GM18907 (cell line): ENCODE measurements around the gene TOM1L2.

ENCODE experiments used
- ATAC-seq: cut with Tn5 transposase; IDR thresholded peaks from one replicate; pipeline ENCODE4 v1.9.1; 2021; ENCODE audit warnings: mild to moderate bottlenecking, moderate library complexity; ENCODE audit not compliant: unreplicated experiment

TOM1L2 gene

GRCh38 chr17:17851103-17852002 is 120.8 kb downstream of the TOM1L2 start:
- no peak for ATAC-seq

- ATAC-seq, result no peak
These were observed 122.3 kb downstream of the TOM1L2 start for GRCh38 chr17:17849845-17850373.

- ATAC-seq, result no peak
These were observed 122.9 kb downstream of the TOM1L2 start for GRCh38 chr17:17849147-17849820.

DNA sequence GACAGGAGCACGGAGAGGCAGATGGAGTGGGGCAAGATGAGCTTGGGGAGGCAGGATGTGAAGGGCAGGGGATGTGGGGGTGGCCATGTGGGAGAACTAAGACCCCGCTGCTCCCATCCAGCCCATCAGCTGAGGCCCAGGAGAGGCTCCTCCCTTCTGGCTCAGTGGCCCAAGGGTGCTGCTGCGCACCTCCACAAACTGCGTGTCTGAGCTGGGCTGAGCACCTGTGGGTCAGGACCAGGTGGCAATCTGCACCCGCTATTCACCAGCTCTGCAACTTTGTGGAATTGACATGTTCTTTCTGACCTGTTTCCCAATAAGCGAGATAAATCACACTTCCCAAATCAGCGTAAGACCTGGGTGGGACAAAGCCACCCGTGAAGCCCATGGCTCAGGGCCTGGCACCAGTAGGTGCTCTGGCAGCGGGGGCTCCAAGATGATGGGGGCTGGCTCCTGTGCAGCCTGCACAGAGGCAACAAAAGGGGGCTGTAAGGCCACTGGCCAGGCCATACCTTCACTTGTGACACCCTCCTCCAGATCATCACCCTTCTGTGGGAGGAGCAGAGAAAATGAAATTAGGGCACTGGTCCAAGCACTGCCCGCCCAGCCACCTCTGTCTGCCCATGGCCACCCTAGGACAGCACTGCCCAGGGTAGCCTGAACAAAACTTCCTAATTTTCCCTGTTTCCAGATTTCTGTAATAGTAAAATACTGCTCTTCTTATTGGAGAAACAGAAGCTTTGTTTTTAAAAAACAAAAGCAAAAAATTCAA is 123.7 kb downstream of the TOM1L2 start:
- ATAC-seq, result no peak

DNA sequence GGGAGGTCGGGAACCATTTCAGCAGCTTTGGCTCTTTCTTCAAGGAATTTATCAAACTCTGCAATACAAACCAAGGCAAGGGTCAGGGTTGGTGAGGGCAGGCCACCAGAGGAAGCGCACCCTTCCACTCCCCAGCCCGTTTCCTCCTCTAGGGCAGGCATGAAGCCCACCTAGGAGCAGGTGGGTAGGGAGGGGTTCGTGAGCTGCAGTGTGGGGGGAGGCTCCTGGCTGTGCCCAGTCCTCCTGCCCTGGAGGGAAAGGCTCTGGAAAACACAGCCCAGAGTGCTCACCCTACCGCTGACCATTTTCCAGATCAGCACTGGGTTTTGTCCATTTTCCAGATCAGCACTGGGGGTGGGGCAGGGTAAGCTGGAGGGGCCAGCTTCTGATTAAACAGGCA is 124.5 kb downstream of the TOM1L2 start:
- ATAC-seq, result no peak

DNA sequence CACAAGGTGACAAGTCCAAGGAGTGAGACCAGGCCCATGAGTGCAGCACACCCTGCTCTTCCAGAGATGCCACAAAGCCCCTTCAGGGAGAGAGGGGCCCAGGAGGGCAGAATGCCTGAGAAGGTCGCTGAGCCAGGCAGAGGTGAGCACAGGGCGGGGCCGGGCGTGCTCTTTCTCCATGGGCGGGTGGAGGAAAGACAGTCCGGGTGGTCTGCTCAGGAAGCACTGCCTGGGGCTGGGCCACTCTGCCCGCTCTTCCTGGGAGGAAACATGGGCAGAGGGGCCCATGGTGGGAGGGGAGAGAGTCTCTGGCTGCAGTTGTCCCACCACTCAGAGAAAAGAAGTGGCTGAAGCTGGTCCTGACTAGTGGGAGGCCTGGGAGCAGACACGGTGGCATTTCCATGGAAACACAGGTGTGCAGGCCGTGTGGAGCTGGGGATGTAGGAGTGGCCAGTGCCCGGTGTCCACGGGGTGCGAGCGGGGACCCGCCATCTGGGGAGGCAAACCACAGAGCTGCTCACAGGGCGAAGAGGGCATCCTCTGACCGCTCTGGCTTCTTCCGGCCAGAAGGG is 125.0 kb downstream of the TOM1L2 start:
- ATAC-seq, result no peak

GRCh38 chr17:17846645-17847044 is 125.6 kb downstream of the TOM1L2 start:
- no peak for ATAC-seq

- no peak for ATAC-seq
These were observed 126.2 kb downstream of the TOM1L2 start for GRCh38 chr17:17846003-17846402.

GRCh38 chr17:17845046-17845775 is 127.0 kb downstream of the TOM1L2 start:
- ATAC-seq, result no peak

- ATAC-seq, result no peak
These were observed 127.7 kb downstream of the TOM1L2 start for GRCh38 chr17:17844500-17844899.

DNA sequence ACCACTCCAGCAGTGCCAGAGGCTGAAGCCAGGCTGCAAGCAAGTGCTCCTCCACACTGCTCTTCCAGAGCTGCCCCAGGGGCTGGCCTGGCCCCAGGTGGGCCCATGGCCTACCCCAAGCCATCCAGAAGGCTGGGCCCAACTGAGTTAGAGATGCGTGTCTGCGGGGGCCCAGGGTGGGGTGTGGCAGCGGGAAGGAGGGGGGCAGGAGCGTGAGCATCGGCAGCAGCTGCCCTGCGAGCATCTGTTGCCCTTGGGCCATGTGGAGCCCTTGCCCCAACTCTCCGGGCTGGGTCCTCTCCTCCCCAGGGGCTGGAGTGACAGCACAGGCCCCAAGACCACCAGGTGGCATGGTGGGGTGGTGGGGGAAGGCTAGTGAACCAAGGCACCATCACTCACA is 128.1 kb downstream of the TOM1L2 start:
- ATAC-seq, result no peak

- ATAC-seq, result no peak
These were observed 129.1 kb downstream of the TOM1L2 start for GRCh38 chr17:17843096-17843495.

- ATAC-seq, result no peak
These were observed 129.9 kb downstream of the TOM1L2 start for GRCh38 chr17:17842111-17842876.

GRCh38 chr17:17841601-17842025 is 130.6 kb downstream of the TOM1L2 start:
- no peak for ATAC-seq

DNA sequence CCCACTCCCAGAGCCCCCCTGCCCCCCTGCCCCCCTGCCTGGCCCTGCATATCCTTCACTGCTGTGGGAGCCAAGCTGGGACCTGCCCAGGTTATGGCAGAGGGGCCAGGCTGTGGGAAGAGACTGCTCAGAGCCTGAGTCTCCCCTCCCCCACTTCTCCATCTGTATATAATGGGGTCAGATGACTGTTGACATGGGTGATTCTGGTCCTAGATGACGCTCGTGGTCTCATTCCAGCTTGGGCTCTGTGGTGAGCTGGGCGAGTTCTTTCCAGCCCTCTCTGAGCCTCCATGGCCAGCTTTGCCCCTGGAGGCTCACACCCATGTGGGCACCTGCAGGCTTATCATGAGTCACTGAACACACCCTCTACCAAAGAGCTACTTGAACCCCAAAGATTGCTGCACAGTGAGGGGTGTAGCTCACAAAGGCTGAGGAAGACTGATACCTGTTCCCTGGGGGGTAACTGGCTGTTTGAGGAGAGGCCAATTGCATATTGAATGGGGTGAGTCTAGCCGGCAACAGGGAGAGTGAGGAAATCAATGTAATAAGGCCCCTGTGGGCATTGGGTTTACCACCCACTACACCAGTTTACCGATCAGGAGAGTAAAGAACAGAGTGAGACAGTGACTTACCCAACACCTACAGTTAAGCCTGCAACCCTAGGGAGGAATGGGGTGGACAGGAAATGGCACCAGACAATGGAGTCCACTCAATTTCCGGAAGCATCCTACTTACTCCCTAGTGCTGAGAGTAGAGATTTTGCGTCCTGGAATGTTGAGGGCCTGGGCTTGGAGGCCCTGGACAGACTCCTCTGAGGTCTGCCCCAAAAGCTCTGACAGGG is 131.2 kb downstream of the TOM1L2 start:
- no peak for ATAC-seq

DNA sequence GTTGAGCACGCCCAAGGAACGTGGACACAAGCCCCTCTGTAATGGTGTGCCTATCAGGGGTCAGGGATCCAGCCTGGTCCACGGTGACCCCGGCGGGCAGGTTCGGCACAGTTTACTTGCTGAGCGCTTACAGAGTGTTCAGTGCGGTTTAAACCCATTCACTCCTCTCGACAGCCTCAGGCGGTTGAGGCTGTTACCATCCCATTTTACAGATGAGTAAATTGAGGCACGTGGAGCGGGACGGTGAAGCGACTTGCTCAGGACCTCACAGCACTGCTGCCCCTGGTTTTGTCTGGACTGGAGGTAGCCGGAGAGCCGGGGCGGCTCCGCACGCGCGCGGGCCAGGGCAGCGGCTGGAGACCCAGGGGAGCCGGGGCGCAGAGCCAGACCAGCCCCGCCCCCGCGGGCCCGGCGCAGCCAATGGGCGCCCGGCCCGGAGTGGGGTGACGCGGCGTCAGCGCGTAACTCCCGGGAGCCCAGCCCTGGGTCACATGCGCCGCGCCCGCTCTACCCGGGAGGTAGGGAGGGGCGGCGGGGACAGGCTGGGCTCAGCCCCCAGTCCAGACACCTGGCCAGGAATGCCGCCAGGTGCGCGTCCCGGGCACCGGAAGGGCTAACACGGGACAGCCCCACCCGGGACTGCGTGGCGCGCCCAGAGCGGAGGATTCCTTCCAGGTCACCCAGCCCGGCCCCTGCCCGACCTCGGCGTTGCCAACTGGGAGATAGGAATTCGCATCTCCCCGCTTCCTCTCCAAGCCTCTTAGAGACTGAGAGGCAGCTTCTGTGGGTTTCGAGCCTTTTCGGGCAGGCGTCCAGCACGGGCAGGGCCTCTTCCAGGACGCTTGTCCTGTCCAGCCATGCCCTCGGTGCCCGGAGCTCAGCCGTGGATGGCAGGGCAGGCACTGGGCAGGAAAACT is 132.2 kb downstream of the TOM1L2 start:
- ATAC-seq, result peak; percentile 48
